ENCODE results near the gene SYCP2L. TPM values are rescaled to one million over a fixed set of nuclear protein-coding genes. Genes with fewer than 3 reads are reported as not detected.

The SYCP2L gene
- total RNA-seq, 1 donor from 2014 or later, result 12.5 TPM

DNA sequence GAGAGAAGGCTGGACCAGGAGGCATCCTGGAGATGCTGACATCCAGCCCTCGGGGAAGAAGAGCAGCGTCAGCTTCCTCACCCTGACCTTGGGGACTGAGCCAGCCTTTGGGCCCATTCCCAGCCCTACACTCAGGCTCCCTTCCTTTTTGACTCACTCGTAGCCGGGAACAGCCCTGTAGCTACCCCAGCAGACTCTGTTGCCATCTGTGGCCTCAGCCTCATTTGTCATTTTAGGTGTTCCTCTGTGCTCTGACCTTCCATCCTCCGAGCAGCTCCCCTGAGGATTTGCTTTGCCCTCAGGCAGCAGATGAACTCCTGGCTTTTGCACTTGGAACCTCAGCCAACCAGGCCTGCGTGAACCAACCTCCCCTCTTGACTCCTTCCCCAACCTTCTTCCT, 89.7 kb downstream of the SYCP2L start:
- Histone ChIP-seq H3K79me2 (ENCODE audit: low read depth) (no peaks in the 10 kb centered on the region), H3K4me1 (peaks cover 12% of the 10 kb centered on the region), H3K4me3 (no peak overlapping the region), H4K20me1 (ENCODE audit: low read depth) (no peaks in the 10 kb centered on the region), H3K9me3 (ENCODE audit: low read depth) (no peaks in the 10 kb centered on the region), H3K36me3 (no peaks in the 10 kb centered on the region), H3K4me2 (no peak overlapping the region), H3K9ac (no peak overlapping the region), H3K27me3 (no peaks in the 10 kb centered on the region), H2AFZ (replicated peaks) (no peak overlapping the region), H3F3A (ENCODE audit: low read depth) (peaks cover 3% of the 10 kb centered on the region), H3K27ac (no peak overlapping the region)
- Mint-ChIP-seq H3K9me3 (no peaks in the 10 kb centered on the region), H3K36me3 (peaks cover 1% of the 10 kb centered on the region), H3K27ac (no peak overlapping the region), H3K27me3 (ENCODE audit: insufficient read depth, low read depth) (peaks cover 2% of the 10 kb centered on the region), H3K4me3 (no peak overlapping the region), H3K4me1 (peaks cover 2% of the 10 kb centered on the region)
- no peak for DNase-seq (ENCODE audit: low spot score)
- TF ChIP-seq EZH2phosphoT487 (IDR thresholded peaks at IDR 0.05), result no peak
- no peak for TF ChIP-seq EZH2 (IDR thresholded peaks at IDR 0.05)
- TF ChIP-seq, protein P1, sequence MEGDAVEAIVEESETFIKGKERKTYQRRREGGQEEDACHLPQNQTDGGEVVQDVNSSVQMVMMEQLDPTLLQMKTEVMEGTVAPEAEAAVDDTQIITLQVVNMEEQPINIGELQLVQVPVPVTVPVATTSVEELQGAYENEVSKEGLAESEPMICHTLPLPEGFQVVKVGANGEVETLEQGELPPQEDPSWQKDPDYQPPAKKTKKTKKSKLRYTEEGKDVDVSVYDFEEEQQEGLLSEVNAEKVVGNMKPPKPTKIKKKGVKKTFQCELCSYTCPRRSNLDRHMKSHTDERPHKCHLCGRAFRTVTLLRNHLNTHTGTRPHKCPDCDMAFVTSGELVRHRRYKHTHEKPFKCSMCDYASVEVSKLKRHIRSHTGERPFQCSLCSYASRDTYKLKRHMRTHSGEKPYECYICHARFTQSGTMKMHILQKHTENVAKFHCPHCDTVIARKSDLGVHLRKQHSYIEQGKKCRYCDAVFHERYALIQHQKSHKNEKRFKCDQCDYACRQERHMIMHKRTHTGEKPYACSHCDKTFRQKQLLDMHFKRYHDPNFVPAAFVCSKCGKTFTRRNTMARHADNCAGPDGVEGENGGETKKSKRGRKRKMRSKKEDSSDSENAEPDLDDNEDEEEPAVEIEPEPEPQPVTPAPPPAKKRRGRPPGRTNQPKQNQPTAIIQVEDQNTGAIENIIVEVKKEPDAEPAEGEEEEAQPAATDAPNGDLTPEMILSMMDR (IDR thresholded peaks at IDR 0.05), result no peak

DNA sequence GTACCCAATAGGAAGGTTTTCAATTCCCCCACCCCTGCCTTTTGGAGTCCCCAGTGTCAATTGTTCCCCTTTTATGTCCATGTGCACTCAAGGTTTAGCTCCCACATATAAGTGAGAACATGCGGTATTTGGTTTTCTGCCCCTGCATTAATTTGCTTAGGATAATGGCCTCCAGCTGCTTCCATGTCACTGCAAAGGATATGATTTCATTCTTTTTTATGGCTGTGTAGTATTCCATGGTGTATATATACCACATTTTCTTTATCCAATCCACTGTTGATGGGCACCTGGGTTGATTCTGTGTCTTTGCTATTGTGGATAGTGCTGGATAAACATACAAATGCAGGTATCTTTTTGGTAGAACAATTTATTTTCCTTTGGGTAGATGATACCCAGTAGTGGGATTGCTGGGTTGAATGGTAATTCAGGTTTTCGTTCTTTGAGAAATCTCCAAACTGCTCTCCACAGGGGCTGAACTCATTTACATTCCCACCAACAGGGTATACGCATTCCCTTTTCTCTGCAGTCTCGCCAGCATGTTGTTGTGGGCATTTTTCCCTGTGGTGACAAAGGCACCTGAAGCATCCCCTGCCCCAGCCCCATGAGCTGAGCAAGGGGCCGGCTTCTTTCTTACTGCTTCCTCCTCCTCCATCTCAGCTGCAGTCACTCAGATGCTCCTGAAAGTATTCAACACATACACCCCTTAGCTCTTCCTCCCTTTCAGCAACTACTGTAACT, 90.5 kb downstream of the SYCP2L start:
- Histone ChIP-seq H4K20me1 (ENCODE audit: low read depth) (no peaks in the 10 kb centered on the region), H3K27me3 (no peaks in the 10 kb centered on the region), H3K4me3 (no peak overlapping the region), H3K9ac (no peak overlapping the region), H3K79me2 (ENCODE audit: low read depth) (no peaks in the 10 kb centered on the region), H3F3A (ENCODE audit: low read depth) (peaks cover 3% of the 10 kb centered on the region), H3K4me2 (no peak overlapping the region), H3K4me1 (peaks cover 12% of the 10 kb centered on the region), H3K27ac (no peak overlapping the region), H3K9me3 (ENCODE audit: low read depth) (no peaks in the 10 kb centered on the region), H3K36me3 (no peaks in the 10 kb centered on the region), H2AFZ (replicated peaks) (no peak overlapping the region)
- H3K36me3 Mint-ChIP-seq, result peaks cover 3% of the 10 kb centered on the region
- no peak for DNase-seq (ENCODE audit: low spot score)
- no peak overlapping the region for H3K4me3 Mint-ChIP-seq
- peaks cover 2% of the 10 kb centered on the region for H3K27me3 Mint-ChIP-seq (ENCODE audit: insufficient read depth, low read depth)
- H3K27ac Mint-ChIP-seq, result no peak overlapping the region
- H3K9me3 Mint-ChIP-seq, result no peaks in the 10 kb centered on the region
- TF ChIP-seq, protein P1 (IDR thresholded peaks at IDR 0.05), result no peak
- TF ChIP-seq EZH2 (IDR thresholded peaks at IDR 0.05), result no peak
- no peak for TF ChIP-seq EZH2phosphoT487 (IDR thresholded peaks at IDR 0.05)
- peaks cover 2% of the 10 kb centered on the region for H3K4me1 Mint-ChIP-seq

DNA sequence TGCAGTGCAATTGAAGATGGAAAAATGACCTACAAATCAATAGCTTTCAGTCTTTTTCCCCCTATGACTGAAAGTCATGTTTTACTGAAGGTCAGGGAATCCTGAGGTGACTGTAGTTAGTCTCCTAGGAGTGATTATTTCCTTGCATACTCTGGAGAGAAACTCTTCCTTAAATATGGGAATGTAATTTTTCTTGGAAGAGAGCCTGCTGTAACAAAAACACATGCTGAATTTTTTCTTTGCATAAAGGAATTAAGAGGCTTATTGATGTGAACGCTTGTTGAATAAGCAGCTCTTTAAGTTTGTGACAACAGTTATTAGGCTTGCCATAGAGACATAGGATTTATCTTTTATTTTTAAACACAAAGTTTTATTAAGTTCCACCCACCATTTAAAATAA, 92.8 kb downstream of the SYCP2L start:
- Mint-ChIP-seq H3K4me1 (peaks cover 2% of the 10 kb centered on the region), H3K9me3 (peaks cover 1% of the 10 kb centered on the region), H3K27ac (no peak overlapping the region), H3K27me3 (ENCODE audit: insufficient read depth, low read depth) (peaks cover 2% of the 10 kb centered on the region), H3K36me3 (peaks cover 3% of the 10 kb centered on the region), H3K4me3 (no peak overlapping the region)
- H2AFZ ChIP-seq (replicated peaks), result no peak overlapping the region
- H3K4me1 ChIP-seq, result peaks cover 12% of the 10 kb centered on the region
- H3K4me3 ChIP-seq, result no peak overlapping the region
- no peak overlapping the region for H3K27ac ChIP-seq
- H3K9ac ChIP-seq, result no peak overlapping the region
- no peak for TF ChIP-seq EZH2phosphoT487 (IDR thresholded peaks at IDR 0.05)
- TF ChIP-seq EZH2 (IDR thresholded peaks at IDR 0.05), result no peak
- TF ChIP-seq, protein P1 (IDR thresholded peaks at IDR 0.05), result no peak
- H3K4me2 ChIP-seq, result no peak overlapping the region
- H3K79me2 ChIP-seq (ENCODE audit: low read depth), result no peaks in the 10 kb centered on the region
- H3K27me3 ChIP-seq, result no peaks in the 10 kb centered on the region
- no peaks in the 10 kb centered on the region for H3K36me3 ChIP-seq
- H3F3A ChIP-seq (ENCODE audit: low read depth), result peaks cover 3% of the 10 kb centered on the region
- H4K20me1 ChIP-seq (ENCODE audit: low read depth), result no peaks in the 10 kb centered on the region
- no peak for DNase-seq (ENCODE audit: low spot score)
- H3K9me3 ChIP-seq (ENCODE audit: low read depth), result no peaks in the 10 kb centered on the region

Data from neural progenitor cell (in vitro differentiated cells).